ENCODE measurements around the gene THPO.

DNA sequence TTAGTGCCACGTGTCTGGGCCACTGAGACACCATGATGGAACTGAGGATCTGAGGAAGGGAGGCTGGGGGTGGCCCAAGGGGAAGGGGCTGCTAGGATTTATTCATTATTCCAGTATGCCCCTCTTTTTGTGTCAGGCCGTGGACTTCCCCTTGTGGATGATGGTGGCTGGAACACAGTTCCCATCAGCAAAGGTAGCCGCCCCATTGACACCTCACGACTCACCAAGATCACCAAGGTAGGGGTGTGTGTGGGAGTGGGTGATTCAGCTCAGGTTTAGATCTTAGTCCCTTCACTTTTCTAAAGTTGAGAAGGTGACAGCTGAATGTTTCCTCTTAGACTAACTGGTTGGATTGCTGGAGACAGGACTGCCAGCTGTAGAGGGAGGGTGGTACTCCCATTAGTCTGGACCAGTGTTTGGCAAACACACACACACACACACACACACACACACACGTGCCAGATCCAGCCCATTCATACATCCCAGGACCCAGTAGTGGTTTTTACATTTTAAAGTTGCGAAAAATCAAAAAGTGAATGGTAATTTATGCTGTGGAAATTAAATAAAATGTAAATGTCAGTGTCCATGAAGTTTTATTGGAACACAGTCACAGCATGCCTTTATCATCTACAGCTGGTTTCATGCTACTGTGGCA lies 52.2 kb downstream of the THPO start:
- TF ChIP-seq, protein P1, sequence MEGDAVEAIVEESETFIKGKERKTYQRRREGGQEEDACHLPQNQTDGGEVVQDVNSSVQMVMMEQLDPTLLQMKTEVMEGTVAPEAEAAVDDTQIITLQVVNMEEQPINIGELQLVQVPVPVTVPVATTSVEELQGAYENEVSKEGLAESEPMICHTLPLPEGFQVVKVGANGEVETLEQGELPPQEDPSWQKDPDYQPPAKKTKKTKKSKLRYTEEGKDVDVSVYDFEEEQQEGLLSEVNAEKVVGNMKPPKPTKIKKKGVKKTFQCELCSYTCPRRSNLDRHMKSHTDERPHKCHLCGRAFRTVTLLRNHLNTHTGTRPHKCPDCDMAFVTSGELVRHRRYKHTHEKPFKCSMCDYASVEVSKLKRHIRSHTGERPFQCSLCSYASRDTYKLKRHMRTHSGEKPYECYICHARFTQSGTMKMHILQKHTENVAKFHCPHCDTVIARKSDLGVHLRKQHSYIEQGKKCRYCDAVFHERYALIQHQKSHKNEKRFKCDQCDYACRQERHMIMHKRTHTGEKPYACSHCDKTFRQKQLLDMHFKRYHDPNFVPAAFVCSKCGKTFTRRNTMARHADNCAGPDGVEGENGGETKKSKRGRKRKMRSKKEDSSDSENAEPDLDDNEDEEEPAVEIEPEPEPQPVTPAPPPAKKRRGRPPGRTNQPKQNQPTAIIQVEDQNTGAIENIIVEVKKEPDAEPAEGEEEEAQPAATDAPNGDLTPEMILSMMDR (conservative IDR thresholded peaks at IDR 0.05), result no peak
- TF ChIP-seq ZFX (IDR thresholded peaks at IDR 0.05), result no peak
